Liver (tissue), 9 donors: ENCODE measurements around the gene PDE4D. TPM values are rescaled to one million over a fixed set of nuclear protein-coding genes. Genes with fewer than 3 reads are reported as not detected.

Experiments used
- DNase-seq: peaks from one replicate; pipeline ENCODE4 v3.0.0-alpha.2; 2017; ENCODE audit warnings: low spot score
- H3K27ac ChIP-seq, 2 donors: one replicate each; pipeline ENCODE4 v1.7.0; 2013; ENCODE audit warnings: inconsistent platforms in 2 of 2, low read length in 2 of 2, control low read depth in 1 of 2, low read depth in 1 of 2, mild to moderate bottlenecking in 1 of 2
- H3K27me3 ChIP-seq, 4 donors: one replicate each; pipeline versions ENCODE4 v1.6.1 to v1.7.0; 2013; ENCODE audit warnings: low read length in 3 of 4, inconsistent platforms in 1 of 4, mild to moderate bottlenecking in 1 of 4, moderate library complexity in 1 of 4; ENCODE audit not compliant: control insufficient read depth in 4 of 4, insufficient read depth in 4 of 4
- H3K36me3 ChIP-seq, 4 donors: one replicate each; pipeline versions ENCODE4 v1.6.1 to v1.7.0; 2013; ENCODE audit warnings: low read length in 3 of 4, mild to moderate bottlenecking in 3 of 4, low read depth in 1 of 4, moderate library complexity in 1 of 4; ENCODE audit not compliant: control insufficient read depth in 4 of 4, insufficient read depth in 3 of 4
- H3K4me1 ChIP-seq, 4 donors: one replicate each; pipeline versions ENCODE4 v1.6.1 to v1.7.0; 2013; ENCODE audit warnings: low read length in 3 of 4, mild to moderate bottlenecking in 3 of 4, moderate library complexity in 1 of 4; ENCODE audit not compliant: control insufficient read depth in 4 of 4, insufficient read depth in 4 of 4
- H3K4me3 ChIP-seq, 3 donors: one replicate each; pipeline versions ENCODE4 v1.6.1 to v1.7.0; 2013; ENCODE audit warnings: low read length in 3 of 3, control low read depth in 1 of 3, low read depth in 1 of 3, mild to moderate bottlenecking in 1 of 3
- H3K9ac ChIP-seq, 2 donors: one replicate each; pipeline ENCODE4 v1.7.0; 2013; ENCODE audit warnings: low read length in 2 of 2, mild to moderate bottlenecking in 2 of 2, moderate library complexity in 2 of 2, control low read depth in 1 of 2, low read depth in 1 of 2
- H3K9me3 ChIP-seq, 4 donors: one replicate each; pipeline versions ENCODE4 v1.6.1 to v1.7.0; 2013; ENCODE audit warnings: low read length in 3 of 4; ENCODE audit not compliant: control insufficient read depth in 4 of 4
- ATF3 ChIP-seq: IDR thresholded peaks from 2 replicates; pipeline ENCODE4 v1.6.1; 2016; ENCODE audit warnings: antibody characterized with exemption
- CTCF ChIP-seq: fragments of 150-350 bp; IDR thresholded peaks from 2 replicates; pipeline ENCODE4 v1.5.1; 2017; ENCODE audit warnings: improper control_type of control experiment, low read depth, low read length; ENCODE audit not compliant: missing input control
- EGR1 ChIP-seq, 2 donors: IDR thresholded peaks; 2 replicates each; pipeline ENCODE4 v1.6.1; 2016 to 2018; ENCODE audit warnings: antibody characterized with exemption in 2 of 2, low read depth in 2 of 2
- FOXA1 ChIP-seq: IDR thresholded peaks from 2 replicates; pipeline ENCODE4 v1.6.1; 2016; ENCODE audit warnings: antibody characterized with exemption
- FOXA2 ChIP-seq: IDR thresholded peaks from 2 replicates; pipeline ENCODE4 v1.6.1; 2016; ENCODE audit warnings: antibody characterized with exemption
- GABPA ChIP-seq, 2 donors: IDR thresholded peaks in 1 of 2; conservative IDR thresholded peaks in 1 of 2; 2 replicates each; pipeline ENCODE4 v1.6.1; 2016; ENCODE audit warnings: antibody characterized with exemption in 2 of 2, mild to moderate bottlenecking in 1 of 2, moderate library complexity in 1 of 2
- HNF4A ChIP-seq, 2 donors: conservative IDR thresholded peaks; 2 replicates each; pipeline ENCODE4 v1.6.1; 2016; ENCODE audit warnings: antibody characterized with exemption in 2 of 2, mild to moderate bottlenecking in 2 of 2
- HNF4G ChIP-seq: IDR thresholded peaks from 2 replicates; pipeline ENCODE4 v1.6.1; 2016; ENCODE audit warnings: antibody characterized with exemption
- JUND ChIP-seq, 2 donors: IDR thresholded peaks; 2 replicates each; pipeline ENCODE4 v1.6.1; 2016; ENCODE audit warnings: antibody characterized with exemption in 2 of 2
- MAX ChIP-seq: IDR thresholded peaks from 2 replicates; pipeline ENCODE4 v1.6.1; 2016; ENCODE audit warnings: antibody characterized with exemption
- NR2F2 ChIP-seq: IDR thresholded peaks from 2 replicates; pipeline ENCODE4 v1.6.1; 2016; ENCODE audit warnings: antibody characterized with exemption
- RAD21 ChIP-seq, 2 donors: IDR thresholded peaks; 2 replicates each; pipeline ENCODE4 v1.6.1; 2016; ENCODE audit warnings: antibody characterized with exemption in 2 of 2, mild to moderate bottlenecking in 2 of 2
- RXRA ChIP-seq, 2 donors: IDR thresholded peaks; 2 replicates each; pipeline ENCODE4 v1.6.1; 2017 to 2018; ENCODE audit warnings: antibody characterized with exemption in 2 of 2, mild to moderate bottlenecking in 1 of 2
- SP1 ChIP-seq: IDR thresholded peaks from 2 replicates; pipeline ENCODE4 v1.6.1; 2018; ENCODE audit warnings: antibody characterized with exemption, mild to moderate bottlenecking
- TAF1 ChIP-seq: conservative IDR thresholded peaks from 2 replicates; pipeline ENCODE4 v1.6.1; 2016; ENCODE audit warnings: antibody characterized with exemption, mild to moderate bottlenecking
- YY1 ChIP-seq: IDR thresholded peaks from 2 replicates; pipeline ENCODE4 v1.6.1; 2016; ENCODE audit warnings: antibody characterized with exemption, mild to moderate bottlenecking
- ZBTB33 ChIP-seq: IDR thresholded peaks from 2 replicates; pipeline ENCODE4 v1.6.1; 2016; ENCODE audit warnings: antibody characterized with exemption
- WGBS: extraction: QIAGEN DNeasy Blood & Tissue Kit; methylation state at CpG from one replicate; pipeline ENCODE4 v1.1.7; 2013; 5-methylcytosine and 5-hydroxymethylcytosine counted together
- polyA plus RNA-seq, 2 donors: library from polyadenylated mRNA; stranded (reverse) in 1 of 2; unstranded in 1 of 2; fragments of 200-250 nt in 1 of 2; fragments of >200 nt in 1 of 2; fragmentation: Nextera tagmentation in 1 of 2; extraction: Ambion mirVana in 1 of 2; gene quantifications; one replicate each; pipeline versions ENCODE4 v1.2.1 to v1.2.3, GENCODE V29; 2013 to 2015
- total RNA-seq, 2 donors: library from RNA; depleted of rRNA; stranded (reverse); fragments of >200 nt; gene quantifications; one replicate each; pipeline ENCODE4 v1.2.3, GENCODE V29; 2014
- donor health status: healthy.
- donor health status: healthy.
- donor health status: healthy.
- donor health status: healthy.
- donor health status: healthy.

The PDE4D gene
- total and polyA plus RNA-seq, 4 donors, result 0.67 to 11.9 (median 6.5) TPM

GRCh38 chr5:59544573-59544972 lies 349.0 kb downstream of the PDE4D start:
- Histone ChIP-seq H3K36me3 (no peaks in the 10 kb centered on the region), H3K9me3 (no peaks in the 10 kb centered on the region), H3K9ac (no peak overlapping the region), H3K4me3 (no peak overlapping the region), H3K27ac (no peak overlapping the region), H3K27me3 (no peaks in the 10 kb centered on the region), H3K4me1 (peaks cover 2 to 26% (median 7%) of the 10 kb centered on the region in 4 donors)
- no peak for TF ChIP-seq ATF3
- TF ChIP-seq CTCF, result no peak
- no peak for TF ChIP-seq FOXA2
- no peak for TF ChIP-seq JUND (IDR thresholded peaks at IDR 0.05)
- TF ChIP-seq RXRA (IDR thresholded peaks at IDR 0.05), result no peak
- TF ChIP-seq EGR1 (IDR thresholded peaks at IDR 0.05; ENCODE audit: low read depth in 2 of 2), result no peak
- no peak for TF ChIP-seq ZBTB33
- no peak for TF ChIP-seq HNF4A (conservative IDR thresholded peaks at IDR 0.05)
- TF ChIP-seq RAD21 (IDR thresholded peaks at IDR 0.05), result no peak
- no peak for TF ChIP-seq FOXA1
- no peak for TF ChIP-seq YY1
- 95% methylated on average over 2 of the region's 2 CpGs for WGBS
- no peak for DNase-seq

GRCh38 chr5:59543821-59544442 lies 349.6 kb downstream of the PDE4D start:
- TF ChIP-seq RXRA (IDR thresholded peaks at IDR 0.05) (peak in 1 of 2 donors; percentile 8), ATF3 (peak; percentile 77), FOXA2 (no peak), JUND (IDR thresholded peaks at IDR 0.05) (peak in 1 of 2 donors; percentile 78), SP1 (peak; percentile 80), ZBTB33 (no peak), RAD21 (IDR thresholded peaks at IDR 0.05) (peak in 1 of 2 donors; percentile 34), GABPA (IDR thresholded peaks at IDR 0.05 in 1 of 2, conservative IDR thresholded peaks at IDR 0.05 in 1 of 2) (no peak), FOXA1 (no peak), NR2F2 (no peak), HNF4A (conservative IDR thresholded peaks at IDR 0.05) (peak in 1 of 2 donors; percentile 47), TAF1 (no peak), HNF4G (peak; percentile 41), MAX (no peak)
- DNase-seq, result no peak
- Histone ChIP-seq H3K27me3 (no peaks in the 10 kb centered on the region), H3K36me3 (no peaks in the 10 kb centered on the region), H3K9me3 (no peaks in the 10 kb centered on the region), H3K9ac (no peak overlapping the region), H3K4me3 (no peak overlapping the region), H3K4me1 (peaks cover 2 to 25% (median 7%) of the 10 kb centered on the region in 4 donors), H3K27ac (peak overlapping the region; percentile 9 to 36)
- 45% methylated on average over 2 of the region's 2 CpGs for WGBS
